HEK293 (cell line): ENCODE data around the gene MFSD11.

ENCODE experiments used
- AEBP2 ChIP-seq: fragments of 450-650 bp; formaldehyde crosslinking; IDR thresholded peaks from 2 replicates; pipeline ENCODE4 v1.5.1; 2016; ENCODE audit warnings: missing biosample characterization, missing genetic modification characterization, borderline replicate concordance
- GLIS2 ChIP-seq: fragments of 450-650 bp; formaldehyde crosslinking; IDR thresholded peaks from 2 replicates; pipeline ENCODE4 v1.5.1; 2016; ENCODE audit warnings: missing biosample characterization, missing genetic modification characterization
- HIC1 ChIP-seq: fragments of 450-650 bp; formaldehyde crosslinking; IDR thresholded peaks from 2 replicates; pipeline ENCODE4 v1.5.1; 2016; ENCODE audit warnings: missing biosample characterization, missing genetic modification characterization
- HOXD13 ChIP-seq: sonication (generic); formaldehyde crosslinking; IDR thresholded peaks from 2 replicates; pipeline ENCODE4 v1.8.0; 2022; ENCODE audit warnings: missing genetic modification reagents, borderline replicate concordance
- IKZF3 ChIP-seq: fragments of 450-650 bp; IDR thresholded peaks from 2 replicates; pipeline ENCODE4 v1.5.0; 2018; ENCODE audit warnings: missing biosample characterization, mild to moderate bottlenecking, missing genetic modification characterization, moderate library complexity
- KLF1 ChIP-seq: fragments of 450-650 bp; formaldehyde crosslinking; IDR thresholded peaks from 2 replicates; pipeline ENCODE4 v1.5.1; 2016; ENCODE audit warnings: missing biosample characterization, missing genetic modification characterization
- KLF16 ChIP-seq: fragments of 450-650 bp; formaldehyde crosslinking; IDR thresholded peaks from 2 replicates; pipeline ENCODE4 v1.5.1; 2017; ENCODE audit warnings: missing biosample characterization, missing genetic modification characterization
- PATZ1 ChIP-seq: fragments of 450-650 bp; formaldehyde crosslinking; IDR thresholded peaks from 2 replicates; pipeline ENCODE4 v1.5.1; 2016; ENCODE audit warnings: missing biosample characterization, missing genetic modification characterization
- PBX3 ChIP-seq: sonication (generic); formaldehyde crosslinking; IDR thresholded peaks from 2 replicates; pipeline ENCODE4 v1.8.1; 2022; ENCODE audit warnings: mild to moderate bottlenecking, moderate library complexity, missing genetic modification reagents
- PRDM6 ChIP-seq: fragments of 450-650 bp; formaldehyde crosslinking; IDR thresholded peaks from 2 replicates; pipeline ENCODE4 v1.5.1; 2017; ENCODE audit warnings: missing biosample characterization, missing genetic modification characterization
- SCRT2 ChIP-seq: fragments of 450-650 bp; formaldehyde crosslinking; IDR thresholded peaks from 2 replicates; pipeline ENCODE4 v1.5.1; 2016; ENCODE audit warnings: missing biosample characterization, missing genetic modification characterization
- ZBTB20 ChIP-seq: fragments of 450-650 bp; formaldehyde crosslinking; IDR thresholded peaks from 2 replicates; pipeline ENCODE4 v1.5.1; 2016; ENCODE audit warnings: missing biosample characterization, missing genetic modification characterization
- ZBTB44 ChIP-seq: fragments of 450-650 bp; IDR thresholded peaks from 2 replicates; pipeline ENCODE4 v1.5.1; 2018; ENCODE audit warnings: missing biosample characterization, mild to moderate bottlenecking, missing genetic modification characterization
- ZBTB8A ChIP-seq: fragments of 450-650 bp; formaldehyde crosslinking; IDR thresholded peaks from 2 replicates; pipeline ENCODE4 v1.5.1; 2016; ENCODE audit warnings: missing biosample characterization, missing genetic modification characterization
- ZIC2 ChIP-seq: fragments of 450-650 bp; formaldehyde crosslinking; IDR thresholded peaks from 2 replicates; pipeline ENCODE4 v1.5.1; 2016; ENCODE audit warnings: missing biosample characterization, missing genetic modification characterization
- ZNF10 ChIP-seq: fragments of 450-650 bp; formaldehyde crosslinking; IDR thresholded peaks from 2 replicates; pipeline ENCODE4 v1.5.1; 2017; ENCODE audit warnings: missing biosample characterization, missing genetic modification characterization
- ZNF211 ChIP-seq: fragments of 450-650 bp; formaldehyde crosslinking; IDR thresholded peaks from 2 replicates; pipeline ENCODE4 v1.5.1; 2016; ENCODE audit warnings: low read depth, missing biosample characterization, missing genetic modification characterization
- ZNF214 ChIP-seq: fragments of 450-650 bp; formaldehyde crosslinking; IDR thresholded peaks from 2 replicates; pipeline ENCODE4 v1.5.1; 2017; ENCODE audit warnings: missing biosample characterization, mild to moderate bottlenecking, missing genetic modification characterization, borderline replicate concordance
- ZNF26 ChIP-seq: fragments of 450-650 bp; formaldehyde crosslinking; IDR thresholded peaks from 2 replicates; pipeline ENCODE4 v1.5.1; 2016; ENCODE audit warnings: missing biosample characterization, missing genetic modification characterization
- ZNF416 ChIP-seq: fragments of 450-650 bp; formaldehyde crosslinking; IDR thresholded peaks from 2 replicates; pipeline ENCODE4 v1.5.1; 2016; ENCODE audit warnings: missing biosample characterization, missing genetic modification characterization
- ZNF571 ChIP-seq: fragments of 450-650 bp; formaldehyde crosslinking; IDR thresholded peaks from 2 replicates; pipeline ENCODE4 v1.5.0; 2017; ENCODE audit warnings: missing biosample characterization, missing genetic modification characterization
- ZNF629 ChIP-seq: fragments of 450-650 bp; formaldehyde crosslinking; IDR thresholded peaks from 2 replicates; pipeline ENCODE4 v1.5.1; 2017; ENCODE audit warnings: missing biosample characterization, missing genetic modification characterization
- ZNF645 ChIP-seq: fragments of 450-650 bp; formaldehyde crosslinking; IDR thresholded peaks from 2 replicates; pipeline ENCODE4; 2016; ENCODE audit warnings: missing biosample characterization, missing genetic modification characterization
- ZNF660 ChIP-seq: fragments of 450-650 bp; IDR thresholded peaks from 2 replicates; pipeline ENCODE4 v1.5.1; 2018; ENCODE audit warnings: missing biosample characterization, mild to moderate bottlenecking, missing genetic modification characterization
- ZNF664 ChIP-seq: fragments of 450-650 bp; formaldehyde crosslinking; IDR thresholded peaks from 2 replicates; pipeline ENCODE4 v1.5.1; 2016; ENCODE audit warnings: missing biosample characterization, missing genetic modification characterization
- ZNF843 ChIP-seq: fragments of 450-650 bp; formaldehyde crosslinking; IDR thresholded peaks from 2 replicates; pipeline ENCODE4 v1.5.1; 2016; ENCODE audit warnings: missing biosample characterization, missing genetic modification characterization

The MFSD11 gene

GRCh38 chr17:76736349-76737081, 1.4 kb upstream of the MFSD11 start (continued):
- no peak for TF ChIP-seq PBX3 (CRISPR knock-in tag)
- no peak for TF ChIP-seq ZNF664 (tag by site-specific recombination)
- TF ChIP-seq GLIS2 = peak; percentile 49
- TF ChIP-seq ZNF214 (tag by site-specific recombination) = no peak
- no peak for TF ChIP-seq PRDM6 (tag by site-specific recombination)
- TF ChIP-seq ZIC2 = peak; percentile 41; the same call in 1 of the 2 replicates
- TF ChIP-seq ZNF660 = peak; percentile 42; the same call in 1 of the 2 replicates
- TF ChIP-seq ZNF629 (tag by site-specific recombination) = no peak
- peak; percentile 64 for TF ChIP-seq PATZ1
- no peak for TF ChIP-seq ZNF211 (tag by site-specific recombination)
- no peak for TF ChIP-seq ZBTB8A
- no peak for TF ChIP-seq HOXD13
- no peak for TF ChIP-seq AEBP2 (tag by site-specific recombination)
- TF ChIP-seq KLF1 (tag by site-specific recombination) = peak; percentile 93
- TF ChIP-seq ZNF416 (tag by site-specific recombination) = no peak
- TF ChIP-seq ZNF26 = no peak
- TF ChIP-seq KLF16 (tag by site-specific recombination) = peak; percentile 60; the same call in 1 of the 2 replicates
- TF ChIP-seq ZBTB44 (tag by site-specific recombination) = 0 out of 2 replicates have a peak, but pooled peaks have one; percentile 44
- TF ChIP-seq IKZF3 = 0 out of 2 replicates have a peak, but pooled peaks have one; percentile 25
- no peak for TF ChIP-seq ZNF571 (tag by site-specific recombination)
- TF ChIP-seq HIC1 (tag by site-specific recombination) = no peak
- peak; percentile 25; the same call in 1 of the 2 replicates for TF ChIP-seq ZNF843
- TF ChIP-seq ZNF10 = no peak
- TF ChIP-seq ZNF645 (tag by site-specific recombination) = peak; percentile 99
- TF ChIP-seq ZBTB20 (tag by site-specific recombination) = 0 out of 2 replicates have a peak, but pooled peaks have one; percentile 5
- TF ChIP-seq SCRT2 (tag by site-specific recombination) = no peak
